ENCODE data around the gene TMEM74B.

TMEM74B gene

DNA sequence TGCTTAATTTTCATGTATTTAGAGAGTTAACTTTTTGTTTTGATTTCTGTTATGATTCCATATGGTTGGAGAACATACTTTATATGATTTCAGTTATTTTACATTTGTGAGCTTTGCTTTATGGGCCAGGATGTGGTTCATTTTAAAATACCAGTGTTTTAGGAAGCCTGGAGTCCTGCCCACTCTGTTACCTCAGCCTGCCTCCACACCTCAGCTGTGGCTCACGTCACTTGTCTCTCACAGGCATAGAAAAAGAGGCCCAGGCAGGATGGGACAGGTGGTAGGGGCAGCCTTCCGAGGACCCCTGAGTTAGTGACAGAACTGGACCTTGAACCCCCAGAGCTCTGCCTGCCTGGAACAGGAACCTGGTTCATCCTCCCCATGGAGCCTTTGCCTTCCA is 50.4 kb downstream of the TMEM74B start:
- no peak for DNase-seq

GRCh38 chr20:1131354-1131753 is 53.4 kb downstream of the TMEM74B start:
- DNase-seq, result no peak

DNA sequence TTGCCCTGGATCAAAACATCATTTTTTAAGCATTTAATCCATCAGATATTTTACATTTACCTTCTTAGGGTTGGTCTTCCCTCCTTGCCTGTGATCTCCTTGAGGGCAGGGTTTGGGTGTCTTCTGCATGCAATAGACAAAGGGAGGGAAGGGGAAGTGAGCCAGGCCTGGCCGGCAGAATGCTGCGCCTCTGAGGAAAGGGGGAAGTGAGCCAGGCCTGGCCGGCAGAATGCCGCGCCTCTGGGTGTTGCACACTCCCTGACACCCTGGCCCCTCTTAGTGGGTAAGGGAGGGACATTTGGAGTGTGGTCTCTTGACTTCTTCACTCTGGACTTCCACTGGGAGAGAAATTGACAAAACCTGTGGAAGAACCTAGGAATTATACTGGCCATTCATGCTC is 53.9 kb downstream of the TMEM74B start:
- DNase-seq, result no peak

Measured in HCEC 1CT (cell line).